ENCODE data around the gene CLIP4.

CLIP4 gene

DNA sequence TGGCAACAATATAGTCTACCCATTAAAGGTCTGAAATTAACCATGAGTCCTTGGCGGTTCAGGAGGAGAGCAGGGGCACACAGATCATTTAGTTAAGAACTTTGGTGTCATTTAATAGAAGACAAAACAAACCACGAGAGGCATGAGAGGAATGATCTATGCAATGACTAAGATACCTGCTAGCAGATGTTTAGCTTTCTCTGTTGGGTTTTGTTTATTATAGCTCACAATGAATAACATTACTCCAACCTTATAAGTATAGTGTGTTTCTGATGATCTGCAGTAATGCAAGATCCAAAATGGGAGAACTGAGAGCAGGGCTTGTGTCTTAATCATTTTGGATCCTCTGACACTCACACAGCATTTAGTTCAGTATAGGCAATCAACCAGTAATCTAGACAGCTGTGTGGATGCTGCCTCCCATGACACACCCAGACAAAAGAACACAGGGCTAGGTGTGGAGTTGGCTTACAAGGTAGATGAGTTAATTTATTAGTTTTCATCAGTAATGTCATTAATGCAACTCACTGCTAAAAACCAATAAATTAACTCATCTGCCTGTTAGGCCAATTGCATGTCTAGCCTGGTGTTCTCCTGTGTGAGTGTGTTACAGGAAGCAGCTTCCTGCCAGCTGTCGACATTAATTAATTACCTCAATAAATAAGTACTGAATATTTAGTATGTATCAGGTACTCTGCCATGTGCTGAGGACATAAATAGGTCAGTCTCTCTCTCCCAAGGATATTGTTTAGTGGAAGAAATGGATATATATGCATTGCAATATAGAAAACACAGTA is 92.3 kb downstream of the CLIP4 start:
- H3K9ac ChIP-seq (ENCODE audit: low read depth, low read length, poor library complexity, severe bottlenecking): no peak overlapping the region
- no peaks in the 10 kb centered on the region for H4K20me1 ChIP-seq (ENCODE audit: insufficient read depth, low read length, poor library complexity, severe bottlenecking)
- H3K4me1 ChIP-seq (ENCODE audit: insufficient read depth, low read length, poor library complexity, severe bottlenecking): no peaks in the 10 kb centered on the region
- H3K9me2 ChIP-seq (replicated peaks; ENCODE audit: low read depth, low read length): no peaks in the 10 kb centered on the region
- no peaks in the 10 kb centered on the region for H3K9me3 ChIP-seq (ENCODE audit: insufficient read depth, low read depth, low read length)
- H3K4me2 ChIP-seq (ENCODE audit: low read depth, low read length, poor library complexity, severe bottlenecking): no peak overlapping the region
- TF ChIP-seq, protein P1, sequence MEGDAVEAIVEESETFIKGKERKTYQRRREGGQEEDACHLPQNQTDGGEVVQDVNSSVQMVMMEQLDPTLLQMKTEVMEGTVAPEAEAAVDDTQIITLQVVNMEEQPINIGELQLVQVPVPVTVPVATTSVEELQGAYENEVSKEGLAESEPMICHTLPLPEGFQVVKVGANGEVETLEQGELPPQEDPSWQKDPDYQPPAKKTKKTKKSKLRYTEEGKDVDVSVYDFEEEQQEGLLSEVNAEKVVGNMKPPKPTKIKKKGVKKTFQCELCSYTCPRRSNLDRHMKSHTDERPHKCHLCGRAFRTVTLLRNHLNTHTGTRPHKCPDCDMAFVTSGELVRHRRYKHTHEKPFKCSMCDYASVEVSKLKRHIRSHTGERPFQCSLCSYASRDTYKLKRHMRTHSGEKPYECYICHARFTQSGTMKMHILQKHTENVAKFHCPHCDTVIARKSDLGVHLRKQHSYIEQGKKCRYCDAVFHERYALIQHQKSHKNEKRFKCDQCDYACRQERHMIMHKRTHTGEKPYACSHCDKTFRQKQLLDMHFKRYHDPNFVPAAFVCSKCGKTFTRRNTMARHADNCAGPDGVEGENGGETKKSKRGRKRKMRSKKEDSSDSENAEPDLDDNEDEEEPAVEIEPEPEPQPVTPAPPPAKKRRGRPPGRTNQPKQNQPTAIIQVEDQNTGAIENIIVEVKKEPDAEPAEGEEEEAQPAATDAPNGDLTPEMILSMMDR (conservative IDR thresholded peaks at IDR 0.05; ENCODE audit: low read length): 0 out of 2 replicates have a peak, but pooled peaks have one; percentile 2
- no peak for TF ChIP-seq EZH2phosphoT487 (IDR thresholded peaks at IDR 0.05; ENCODE audit: borderline replicate concordance)
- H3K36me3 ChIP-seq (ENCODE audit: insufficient read depth, low read length): no peaks in the 10 kb centered on the region
- H3K4me3 ChIP-seq (ENCODE audit: low read length, poor library complexity, severe bottlenecking): no peak overlapping the region
- no peak overlapping the region for H2AFZ ChIP-seq (ENCODE audit: low read length)
- no peaks in the 10 kb centered on the region for H3K27me3 ChIP-seq (ENCODE audit: insufficient read depth, low read length, poor library complexity, severe bottlenecking)
- H3K79me2 ChIP-seq (ENCODE audit: insufficient read depth, low read length): no peaks in the 10 kb centered on the region
- no peaks in the 10 kb centered on the region for H3F3A ChIP-seq (ENCODE audit: low read depth)

GRCh38 chr2:29209551-29209950 is 94.3 kb downstream of the CLIP4 start:
- Histone ChIP-seq H3K27me3 (ENCODE audit: insufficient read depth, low read length, poor library complexity, severe bottlenecking) (no peaks in the 10 kb centered on the region), H3K4me1 (ENCODE audit: insufficient read depth, low read length, poor library complexity, severe bottlenecking) (no peaks in the 10 kb centered on the region), H4K20me1 (ENCODE audit: insufficient read depth, low read length, poor library complexity, severe bottlenecking) (no peaks in the 10 kb centered on the region), H3F3A (ENCODE audit: low read depth) (no peaks in the 10 kb centered on the region), H3K9me2 (replicated peaks; ENCODE audit: low read depth, low read length) (no peaks in the 10 kb centered on the region), H3K36me3 (ENCODE audit: insufficient read depth, low read length) (no peaks in the 10 kb centered on the region), H3K4me2 (ENCODE audit: low read depth, low read length, poor library complexity, severe bottlenecking) (no peak overlapping the region), H3K4me3 (ENCODE audit: low read length, poor library complexity, severe bottlenecking) (no peak overlapping the region), H2AFZ (ENCODE audit: low read length) (no peak overlapping the region), H3K9ac (ENCODE audit: low read depth, low read length, poor library complexity, severe bottlenecking) (no peak overlapping the region), H3K79me2 (ENCODE audit: insufficient read depth, low read length) (no peaks in the 10 kb centered on the region), H3K9me3 (ENCODE audit: insufficient read depth, low read depth, low read length) (no peaks in the 10 kb centered on the region)
- no peak for TF ChIP-seq EZH2phosphoT487 (IDR thresholded peaks at IDR 0.05; ENCODE audit: borderline replicate concordance)
- TF ChIP-seq, protein P1 (conservative IDR thresholded peaks at IDR 0.05; ENCODE audit: low read length): no peak

DNA sequence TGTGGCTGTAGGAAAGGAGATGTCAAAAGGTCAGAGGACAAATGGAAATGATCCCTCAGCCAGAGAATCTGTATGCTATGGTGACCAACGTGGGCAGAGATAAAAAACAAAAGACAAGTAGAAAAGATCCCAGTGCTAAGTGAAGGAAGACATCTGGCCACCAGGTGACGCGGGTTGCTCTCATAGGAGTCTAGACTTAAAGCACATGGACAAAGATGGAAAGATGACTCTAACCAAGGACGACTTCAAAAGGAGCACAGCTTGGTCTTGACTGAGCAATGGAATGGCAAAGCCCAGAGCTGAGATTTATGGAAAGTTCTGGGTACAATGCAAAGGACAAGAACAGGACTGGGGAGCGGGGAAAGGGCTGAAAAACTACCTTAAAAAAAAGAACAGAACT is 96.8 kb downstream of the CLIP4 start:
- H2AFZ ChIP-seq (ENCODE audit: low read length): no peak overlapping the region
- H3K9ac ChIP-seq (ENCODE audit: low read depth, low read length, poor library complexity, severe bottlenecking): no peak overlapping the region
- H3K4me2 ChIP-seq (ENCODE audit: low read depth, low read length, poor library complexity, severe bottlenecking): no peak overlapping the region
- H3F3A ChIP-seq (ENCODE audit: low read depth): no peaks in the 10 kb centered on the region
- H3K36me3 ChIP-seq (ENCODE audit: insufficient read depth, low read length): no peaks in the 10 kb centered on the region
- H4K20me1 ChIP-seq (ENCODE audit: insufficient read depth, low read length, poor library complexity, severe bottlenecking): no peaks in the 10 kb centered on the region
- no peak overlapping the region for H3K4me3 ChIP-seq (ENCODE audit: low read length, poor library complexity, severe bottlenecking)
- no peaks in the 10 kb centered on the region for H3K79me2 ChIP-seq (ENCODE audit: insufficient read depth, low read length)
- H3K27me3 ChIP-seq (ENCODE audit: insufficient read depth, low read length, poor library complexity, severe bottlenecking): no peaks in the 10 kb centered on the region
- H3K9me2 ChIP-seq (replicated peaks; ENCODE audit: low read depth, low read length): no peaks in the 10 kb centered on the region
- no peak for TF ChIP-seq EZH2phosphoT487 (IDR thresholded peaks at IDR 0.05; ENCODE audit: borderline replicate concordance)
- TF ChIP-seq, protein P1 (conservative IDR thresholded peaks at IDR 0.05; ENCODE audit: low read length): no peak
- no peaks in the 10 kb centered on the region for H3K4me1 ChIP-seq (ENCODE audit: insufficient read depth, low read length, poor library complexity, severe bottlenecking)
- H3K9me3 ChIP-seq (ENCODE audit: insufficient read depth, low read depth, low read length): no peaks in the 10 kb centered on the region

Data from Loucy (cell line).